KOPT-K1 (cell line): Measurements from ENCODE around the gene TMEM107.
A peak's percentile ranks its signal among the peaks of the same experiment; 100 is the strongest.

Source experiments
- H3K27ac ChIP-seq: fragments of 200-600 bp; sonication (generic); 2 replicates; pipeline ENCODE4 v1.5.1; 2016; ENCODE audit warnings: antibody characterized with exemption, mild to moderate bottlenecking, low read depth, low read length; ENCODE audit not compliant: poor library complexity, severe bottlenecking
- H3K36me3 ChIP-seq: fragments of 200-600 bp; sonication (generic); 2 replicates; pipeline ENCODE4 v1.5.1; 2017; ENCODE audit warnings: antibody characterized with exemption, mild to moderate bottlenecking, low read length, moderate library complexity; ENCODE audit not compliant: insufficient read depth
- H3K9me3 ChIP-seq: fragments of 200-600 bp; sonication (generic); 2 replicates; pipeline ENCODE4 v1.5.1; 2017; ENCODE audit warnings: antibody characterized with exemption, low read length, mild to moderate bottlenecking; ENCODE audit not compliant: insufficient read depth, poor library complexity, severe bottlenecking

The TMEM107 gene

GRCh38 chr17:8159459-8160223 lies 16.5 kb downstream of the TMEM107 start:
- Histone ChIP-seq H3K9me3 (no peaks in the 10 kb centered on the region), H3K27ac (no peak overlapping the region), H3K36me3 (peaks cover 31% of the 10 kb centered on the region)

- peaks cover 31% of the 10 kb centered on the region for H3K36me3 ChIP-seq
- H3K9me3 ChIP-seq, result no peaks in the 10 kb centered on the region
- H3K27ac ChIP-seq, result no peak overlapping the region
Observed at GRCh38 chr17:8159032-8159400, 17.2 kb downstream of the TMEM107 start.

GRCh38 chr17:8158267-8159031 lies 17.7 kb downstream of the TMEM107 start:
- H3K36me3 ChIP-seq, result peaks cover 31% of the 10 kb centered on the region
- H3K27ac ChIP-seq, result peak overlapping the region; percentile 38
- H3K9me3 ChIP-seq, result no peaks in the 10 kb centered on the region

DNA sequence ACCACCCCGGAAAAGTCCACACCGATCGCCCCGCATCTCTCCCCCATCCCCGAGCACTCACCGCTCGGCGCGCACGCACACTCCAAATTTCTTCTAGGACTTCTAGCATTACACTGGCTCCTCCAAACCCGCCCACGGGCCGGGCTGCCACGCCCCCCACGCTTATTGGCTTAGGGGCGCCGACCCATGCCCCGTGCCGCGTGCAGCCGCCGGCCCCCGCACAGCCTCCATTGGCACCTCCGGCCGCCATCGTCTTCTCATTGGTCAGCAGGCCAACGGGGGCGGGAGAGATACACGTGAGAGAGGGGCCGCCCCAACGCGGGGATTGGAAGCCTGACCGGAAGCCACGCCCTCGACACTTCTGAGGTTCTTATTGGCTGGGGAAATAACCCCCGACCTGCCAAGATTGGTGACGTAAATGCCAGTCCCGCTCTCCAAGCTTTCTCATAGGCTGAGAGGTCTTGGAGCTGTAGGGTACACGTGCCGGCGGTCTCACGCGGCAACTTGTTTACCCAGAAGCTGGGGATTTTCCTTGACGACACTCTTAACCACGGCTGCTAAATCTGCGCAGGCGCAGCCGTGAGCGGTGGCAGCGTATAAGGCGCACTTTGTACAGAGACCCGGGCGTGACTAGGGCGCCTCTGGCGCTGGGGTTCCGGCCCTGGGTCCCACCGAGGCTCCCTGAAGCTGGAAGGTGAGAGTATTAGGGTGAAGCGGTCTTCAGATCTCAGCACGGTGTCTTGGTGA lies 19.8 kb downstream of the TMEM107 start:
- H3K27ac ChIP-seq, result peak overlapping the region; percentile 66
- H3K36me3 ChIP-seq, result peaks cover 29% of the 10 kb centered on the region
- no peaks in the 10 kb centered on the region for H3K9me3 ChIP-seq

DNA sequence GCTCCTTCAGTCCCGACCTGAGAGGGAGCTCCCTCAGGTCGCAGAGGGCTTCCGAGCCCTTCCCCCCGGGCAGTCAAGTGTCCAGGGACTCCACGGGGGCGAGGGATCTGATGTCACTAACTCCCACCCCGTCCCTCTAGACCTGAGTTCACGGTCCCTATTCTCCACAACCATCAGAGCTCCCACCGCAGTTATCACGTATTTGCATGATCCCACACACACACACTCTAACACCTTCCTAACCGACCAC lies 20.3 kb downstream of the TMEM107 start:
- Histone ChIP-seq H3K9me3 (no peaks in the 10 kb centered on the region), H3K27ac (peak overlapping the region; percentile 41), H3K36me3 (peaks cover 24% of the 10 kb centered on the region)

DNA sequence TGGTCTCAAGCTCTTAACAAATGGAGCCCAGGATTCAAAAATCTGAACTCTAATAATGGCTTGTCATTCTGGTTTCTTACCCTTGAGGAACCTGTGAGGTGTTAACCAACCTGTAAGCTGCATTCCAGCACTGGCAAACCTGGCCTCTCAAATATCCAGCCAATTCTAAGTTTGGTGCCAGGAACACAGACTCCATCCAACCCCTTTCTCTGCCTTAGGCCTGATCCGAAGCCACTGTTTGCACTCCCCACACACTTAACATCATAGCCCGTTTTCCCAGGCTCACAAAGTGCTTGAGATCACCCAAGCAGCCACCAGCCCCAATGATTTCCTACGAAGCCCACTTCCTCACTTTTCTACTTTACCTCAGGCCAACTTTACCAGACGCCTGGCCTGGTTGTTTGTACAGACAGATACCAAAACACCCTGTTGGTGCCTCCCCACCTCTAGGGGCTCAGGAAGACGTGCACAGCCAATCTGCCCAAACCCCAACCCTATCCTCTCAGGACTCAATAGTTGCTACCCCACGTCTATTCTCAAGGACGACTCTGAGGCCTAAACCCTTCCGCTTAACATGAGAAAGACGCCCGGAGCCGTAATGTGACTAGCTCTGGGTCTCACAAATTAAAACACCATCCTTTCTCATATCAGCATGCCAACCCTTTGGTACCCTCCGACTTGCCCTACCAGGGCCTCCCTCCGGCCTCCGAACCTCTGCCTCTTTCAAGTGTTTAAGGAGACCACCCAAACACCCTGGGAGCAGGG lies 20.8 kb downstream of the TMEM107 start:
- H3K27ac ChIP-seq, result peak overlapping the region; percentile 41
- H3K36me3 ChIP-seq, result peaks cover 19% of the 10 kb centered on the region
- no peaks in the 10 kb centered on the region for H3K9me3 ChIP-seq

- Histone ChIP-seq H3K36me3 (peaks cover 16% of the 10 kb centered on the region), H3K9me3 (no peaks in the 10 kb centered on the region), H3K27ac (peak overlapping the region; percentile 28)
Observed at GRCh38 chr17:8154608-8155155, 21.5 kb downstream of the TMEM107 start.

DNA sequence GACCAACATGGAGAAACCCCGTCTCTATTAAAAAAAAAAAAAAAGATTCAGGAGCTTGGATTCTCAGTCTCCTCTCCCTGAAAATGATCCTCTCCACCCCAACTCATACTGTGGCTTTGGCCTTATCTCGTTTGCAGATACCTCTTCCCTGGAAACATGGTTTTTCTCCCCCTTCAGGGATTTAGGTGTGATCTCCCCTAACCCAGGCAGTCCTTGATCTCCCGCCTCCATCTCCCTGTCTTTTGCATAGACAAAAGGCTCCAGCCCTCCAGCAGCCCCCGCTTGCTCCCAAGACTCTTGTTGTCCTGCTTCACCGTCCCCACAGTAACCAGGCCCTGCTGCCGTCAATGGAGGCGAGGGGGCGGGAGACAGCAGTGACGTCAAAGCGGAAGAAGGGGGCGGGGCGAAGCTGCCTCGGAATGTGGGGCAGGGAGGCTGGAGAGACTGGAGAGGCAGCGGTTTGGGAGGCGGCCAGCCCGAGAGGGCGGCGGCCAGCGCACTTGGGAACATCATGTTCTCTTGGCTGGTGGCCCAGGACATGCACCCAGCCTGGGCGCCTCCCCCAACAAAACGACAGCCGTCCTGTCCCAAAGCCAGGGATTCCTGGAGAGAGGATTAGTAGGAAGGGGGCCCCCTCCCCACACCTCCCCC lies 22.1 kb downstream of the TMEM107 start:
- H3K9me3 ChIP-seq, result no peaks in the 10 kb centered on the region
- peaks cover 16% of the 10 kb centered on the region for H3K36me3 ChIP-seq
- peak overlapping the region; percentile 28 for H3K27ac ChIP-seq

DNA sequence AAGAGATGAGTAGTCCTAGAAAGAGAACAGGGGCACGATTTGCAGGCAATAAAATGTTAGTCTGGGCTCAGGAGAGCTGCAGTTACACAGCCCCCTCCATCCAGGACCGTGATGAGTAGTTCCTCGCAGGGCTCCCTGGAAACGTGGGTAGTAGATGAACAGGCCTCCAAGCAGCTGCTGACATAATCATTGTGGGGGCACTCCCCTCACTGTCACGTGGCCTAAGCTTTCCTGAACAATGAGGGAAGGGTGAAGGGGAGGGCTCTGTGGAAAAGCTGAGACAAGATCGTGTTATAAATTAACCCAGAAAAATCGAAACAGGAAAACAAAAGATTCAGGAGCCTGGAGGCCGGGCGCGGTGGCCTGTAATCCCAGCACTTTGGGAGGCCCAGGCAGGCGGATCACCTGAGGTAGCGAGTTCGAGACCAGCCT lies 22.6 kb downstream of the TMEM107 start:
- H3K36me3 ChIP-seq, result peaks cover 21% of the 10 kb centered on the region
- H3K27ac ChIP-seq, result no peak overlapping the region

GRCh38 chr17:8153031-8153451 lies 23.1 kb downstream of the TMEM107 start:
- peaks cover 22% of the 10 kb centered on the region for H3K36me3 ChIP-seq
- H3K9me3 ChIP-seq, result no peaks in the 10 kb centered on the region
- H3K27ac ChIP-seq, result peak overlapping the region; percentile 71

More for the DNA sequence above, 22.6 kb downstream of the TMEM107 start:
- H3K9me3 ChIP-seq, result no peaks in the 10 kb centered on the region

DNA sequence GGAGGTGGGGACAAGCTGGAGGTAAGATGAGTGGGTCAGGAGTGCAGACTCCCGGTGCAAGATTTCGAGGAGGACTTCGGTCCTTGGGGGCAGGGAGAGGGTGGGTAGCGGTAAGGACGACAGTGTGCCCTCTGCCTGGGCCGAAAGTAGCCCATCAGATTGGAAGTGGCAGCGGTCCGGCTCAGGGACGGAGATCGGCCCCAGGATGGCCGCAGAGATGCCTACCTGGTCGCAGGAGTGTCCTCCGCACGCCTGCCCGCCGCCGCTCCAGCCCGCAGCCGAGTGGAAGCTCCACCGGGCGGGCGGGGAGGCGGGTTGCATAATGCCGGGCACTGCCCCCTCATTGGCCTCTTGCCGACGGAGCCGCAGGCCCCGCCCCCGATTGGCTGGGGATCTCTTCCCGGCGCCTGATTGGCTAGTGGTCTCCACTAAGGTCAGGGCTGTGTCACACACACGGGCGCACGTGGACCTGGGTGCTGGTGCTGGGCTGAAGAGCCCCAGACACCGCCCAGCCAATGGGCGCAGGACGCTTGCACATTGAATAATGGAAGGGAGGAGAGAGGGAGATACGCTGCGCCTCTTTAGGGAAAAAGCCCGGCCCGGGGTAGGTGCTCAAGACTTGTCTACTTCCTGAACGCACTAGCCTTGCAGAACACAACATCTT lies 23.9 kb downstream of the TMEM107 start, which contains the start of gene PER1:
Gene PER1, minus strand, starts transcription at position 293 of the 664 bp plus-strand sequence. CDS start 1,698 bp downstream, outside the sequence.
- H3K36me3 ChIP-seq, result peaks cover 28% of the 10 kb centered on the region
- H3K27ac ChIP-seq, result peak within 1 kb of the TSS; percentile 71
- no peaks in the 10 kb centered on the region for H3K9me3 ChIP-seq

DNA sequence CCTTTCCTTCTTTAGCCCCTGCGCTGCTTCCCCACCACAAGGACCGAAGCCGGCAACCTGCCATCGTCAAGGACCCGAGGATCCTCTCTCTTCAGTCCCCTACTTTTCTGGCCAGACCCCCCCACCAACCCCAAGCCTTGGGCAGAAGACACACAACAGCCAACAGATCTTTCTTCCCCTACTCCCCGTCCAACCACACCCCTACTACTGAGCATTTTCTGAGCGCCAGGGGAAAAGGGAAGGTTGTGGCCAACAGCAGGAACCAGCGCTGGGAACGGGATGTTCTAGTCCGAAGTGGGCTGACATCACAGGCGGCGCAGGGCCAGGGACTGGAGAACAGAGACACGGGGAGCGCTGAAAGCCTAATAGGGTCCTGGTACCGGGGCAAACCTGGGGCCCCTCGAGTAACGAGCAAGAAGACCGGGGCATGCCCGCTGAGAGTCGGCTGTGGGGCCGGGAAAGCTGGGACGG lies 24.5 kb downstream of the TMEM107 start:
- Histone ChIP-seq H3K27ac (peak overlapping the region; percentile 71), H3K36me3 (peaks cover 33% of the 10 kb centered on the region)

GRCh38 chr17:8151120-8151640 lies 25.0 kb downstream of the TMEM107 start:
- H3K9me3 ChIP-seq, result no peaks in the 10 kb centered on the region
- peaks cover 38% of the 10 kb centered on the region for H3K36me3 ChIP-seq
- peak overlapping the region; percentile 71 for H3K27ac ChIP-seq

More for the DNA sequence above, 24.5 kb downstream of the TMEM107 start:
- H3K9me3 ChIP-seq, result no peaks in the 10 kb centered on the region
